ENCODE measurements around the gene LDLRAD3. TPM values are rescaled to one million over a fixed set of nuclear protein-coding genes. Genes with fewer than 3 reads are reported as not detected.

LDLRAD3 gene
- total and polyA plus RNA-seq, 4 experiments from 2014 or later = not detected

DNA sequence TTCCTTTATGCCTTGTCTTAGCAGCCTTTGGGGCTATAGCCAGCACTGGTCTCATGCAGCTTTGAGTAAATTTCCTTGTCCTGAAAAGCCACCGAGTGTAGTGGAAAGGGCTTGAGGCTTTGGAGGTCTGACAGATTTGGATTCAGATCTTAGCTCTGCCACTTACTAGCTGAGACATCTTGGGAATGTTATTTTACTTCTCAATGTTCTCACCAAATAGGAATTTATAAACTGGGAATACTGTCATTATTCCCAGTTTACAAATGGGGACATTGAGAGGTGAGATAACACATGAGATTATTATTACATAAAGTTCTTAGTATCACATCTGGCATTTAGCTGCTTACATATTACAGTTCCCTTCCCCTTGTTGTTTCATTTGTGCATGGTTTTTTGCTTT is 249.9 kb downstream of the LDLRAD3 start:
- no peaks in the 10 kb centered on the region for H3K27me3 Mint-ChIP-seq
- no peak overlapping the region for H3K4me3 ChIP-seq (ENCODE audit: low read length in 2 of 2)
- no peaks in the 10 kb centered on the region for H3K36me3 Mint-ChIP-seq
- CTCF ChIA-PET (ENCODE audit: partially characterized antibody) = no interaction called here
- no peaks in the 10 kb centered on the region for H3K9me3 ChIP-seq (ENCODE audit: control insufficient read depth in 1 of 2, low read length in 2 of 2)
- intact Hi-C loops (cut with micrococcal nuclease) = no loop called here
- H3K9me3 Mint-ChIP-seq = peaks cover 0 to 8% (median 0%) of the 10 kb centered on the region in 8 donors
- no peak overlapping the region for H3K27ac Mint-ChIP-seq
- no peak for DNase-seq
- no peaks in the 10 kb centered on the region for H3K36me3 ChIP-seq (ENCODE audit: insufficient read depth, low read length)
- H3K4me1 ChIP-seq (ENCODE audit: insufficient read depth, low read length) = no peaks in the 10 kb centered on the region
- H3K27ac ChIP-seq (ENCODE audit: low read depth, low read length) = no peak overlapping the region
- no peaks in the 10 kb centered on the region for H3K27me3 ChIP-seq (ENCODE audit: insufficient read depth, low read length)
- no peaks in the 10 kb centered on the region for H3K4me1 Mint-ChIP-seq
- H3K4me3 Mint-ChIP-seq = no peak overlapping the region
- POLR2A ChIA-PET (ENCODE audit: partially characterized antibody) = no interaction called here

DNA sequence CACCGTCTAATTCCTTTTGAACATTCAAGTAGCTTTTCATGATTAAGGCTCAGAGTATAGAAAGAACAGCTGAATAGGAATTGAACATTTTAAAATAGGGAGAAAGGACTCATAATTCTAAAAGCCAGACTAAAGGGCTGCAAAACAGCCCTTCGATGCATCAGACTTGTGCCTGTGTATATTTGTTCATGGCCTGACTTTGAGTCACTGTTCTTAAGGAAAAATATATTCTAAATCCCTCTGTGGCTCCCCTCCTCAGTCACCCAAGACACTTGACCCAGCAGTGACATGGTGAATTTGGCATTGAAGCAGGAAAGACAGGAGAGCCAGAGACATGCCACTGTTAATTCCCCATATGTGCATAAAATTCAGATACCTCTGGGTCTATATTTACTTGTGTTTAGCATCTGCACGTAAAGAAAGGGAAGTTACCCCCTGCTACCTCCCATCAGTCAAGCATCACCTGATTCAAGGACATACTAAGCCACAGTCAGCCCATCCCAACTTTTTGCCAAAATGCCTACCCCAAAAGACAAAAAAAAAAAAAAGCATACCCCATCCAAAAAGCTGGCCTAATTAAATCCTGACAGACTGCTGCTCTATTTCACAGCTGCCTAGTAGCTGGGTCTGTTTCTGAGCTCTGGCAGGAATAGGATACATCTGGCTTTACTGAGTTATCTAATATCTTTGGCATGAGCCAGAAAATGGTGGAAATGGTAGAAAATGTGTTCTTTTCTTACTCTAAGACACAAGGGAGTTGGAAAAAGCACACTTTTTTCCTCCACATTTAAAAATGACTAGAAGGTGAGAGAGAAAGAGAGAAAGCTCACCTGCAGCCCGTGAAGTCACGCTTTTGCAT is 251.9 kb downstream of the LDLRAD3 start:
- no peak overlapping the region for H3K4me3 Mint-ChIP-seq
- Histone ChIP-seq H3K4me3 (ENCODE audit: low read length in 2 of 2) (no peak overlapping the region), H3K27ac (ENCODE audit: low read depth, low read length) (no peak overlapping the region), H3K4me1 (ENCODE audit: insufficient read depth, low read length) (no peaks in the 10 kb centered on the region), H3K27me3 (ENCODE audit: insufficient read depth, low read length) (no peaks in the 10 kb centered on the region), H3K36me3 (ENCODE audit: insufficient read depth, low read length) (no peaks in the 10 kb centered on the region), H3K9me3 (ENCODE audit: control insufficient read depth in 1 of 2, low read length in 2 of 2) (no peaks in the 10 kb centered on the region)
- no peak for DNase-seq
- no peaks in the 10 kb centered on the region for H3K36me3 Mint-ChIP-seq
- no peaks in the 10 kb centered on the region for H3K4me1 Mint-ChIP-seq
- no peak overlapping the region for H3K27ac Mint-ChIP-seq
- ChIA-PET POLR2A (ENCODE audit: partially characterized antibody) (no interaction called here), CTCF (ENCODE audit: partially characterized antibody) (no interaction called here)
- intact Hi-C loops (cut with micrococcal nuclease) = no loop called here
- peaks cover 2 to 4% of the 10 kb centered on the region in 2 donors for H3K27me3 Mint-ChIP-seq
- peaks cover 0 to 2% (median 0%) of the 10 kb centered on the region in 8 donors for H3K9me3 Mint-ChIP-seq

GRCh38 chr11:36196411-36196998 is 252.6 kb downstream of the LDLRAD3 start:
- no peaks in the 10 kb centered on the region for H3K27me3 ChIP-seq (ENCODE audit: insufficient read depth, low read length)
- H3K36me3 ChIP-seq (ENCODE audit: insufficient read depth, low read length) = no peaks in the 10 kb centered on the region
- H3K4me3 ChIP-seq (ENCODE audit: low read length in 2 of 2) = no peak overlapping the region
- H3K9me3 ChIP-seq (ENCODE audit: control insufficient read depth in 1 of 2, low read length in 2 of 2) = no peaks in the 10 kb centered on the region
- peaks cover 0 to 2% (median 0%) of the 10 kb centered on the region in 8 donors for H3K9me3 Mint-ChIP-seq
- no peaks in the 10 kb centered on the region for H3K36me3 Mint-ChIP-seq
- ChIA-PET POLR2A (ENCODE audit: partially characterized antibody) (no interaction called here), CTCF (ENCODE audit: partially characterized antibody) (no interaction called here)
- no peak for DNase-seq
- H3K4me1 ChIP-seq (ENCODE audit: insufficient read depth, low read length) = no peaks in the 10 kb centered on the region
- no peak overlapping the region for H3K4me3 Mint-ChIP-seq
- H3K27ac ChIP-seq (ENCODE audit: low read depth, low read length) = no peak overlapping the region
- no peaks in the 10 kb centered on the region for H3K4me1 Mint-ChIP-seq
- peaks cover 4 to 6% of the 10 kb centered on the region in 2 donors for H3K27me3 Mint-ChIP-seq
- intact Hi-C loops (cut with micrococcal nuclease) = no loop called here
- H3K27ac Mint-ChIP-seq = no peak overlapping the region

DNA sequence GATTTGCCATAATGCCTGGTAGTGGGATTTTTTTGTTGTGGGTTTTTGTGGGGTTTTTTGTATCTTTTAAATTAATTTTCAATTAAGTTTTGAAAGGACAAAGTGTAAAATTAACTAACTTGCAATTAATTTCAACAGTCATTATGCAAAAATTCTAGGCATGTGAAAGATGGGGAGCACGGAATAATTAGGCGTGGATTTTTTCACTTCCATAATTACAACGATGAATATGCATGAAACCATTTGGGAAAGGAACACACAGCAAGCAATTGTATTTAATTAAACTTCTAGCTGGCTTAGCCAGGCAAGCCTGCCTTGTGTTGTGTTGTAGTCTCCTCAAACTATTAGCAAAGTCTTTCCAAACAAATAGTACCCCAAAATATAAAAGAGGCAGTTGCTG is 257.5 kb downstream of the LDLRAD3 start:
- H3K36me3 ChIP-seq (ENCODE audit: insufficient read depth, low read length) = no peaks in the 10 kb centered on the region
- Mint-ChIP-seq H3K27me3 (peaks cover 10 to 12% of the 10 kb centered on the region in 2 donors), H3K4me1 (no peaks in the 10 kb centered on the region), H3K27ac (no peak overlapping the region), H3K4me3 (no peak overlapping the region), H3K36me3 (no peaks in the 10 kb centered on the region), H3K9me3 (peaks cover 0 to 2% (median 0%) of the 10 kb centered on the region in 8 donors)
- ChIA-PET CTCF (ENCODE audit: partially characterized antibody) (no interaction called here), POLR2A (ENCODE audit: partially characterized antibody) (no interaction called here)
- no peak for DNase-seq
- H3K27ac ChIP-seq (ENCODE audit: low read depth, low read length) = no peak overlapping the region
- no peaks in the 10 kb centered on the region for H3K4me1 ChIP-seq (ENCODE audit: insufficient read depth, low read length)
- intact Hi-C loops (cut with micrococcal nuclease) = no loop called here
- H3K4me3 ChIP-seq (ENCODE audit: low read length in 2 of 2) = no peak overlapping the region
- H3K9me3 ChIP-seq (ENCODE audit: control insufficient read depth in 1 of 2, low read length in 2 of 2) = no peaks in the 10 kb centered on the region
- peaks cover 3% of the 10 kb centered on the region for H3K27me3 ChIP-seq (ENCODE audit: insufficient read depth, low read length)

DNA sequence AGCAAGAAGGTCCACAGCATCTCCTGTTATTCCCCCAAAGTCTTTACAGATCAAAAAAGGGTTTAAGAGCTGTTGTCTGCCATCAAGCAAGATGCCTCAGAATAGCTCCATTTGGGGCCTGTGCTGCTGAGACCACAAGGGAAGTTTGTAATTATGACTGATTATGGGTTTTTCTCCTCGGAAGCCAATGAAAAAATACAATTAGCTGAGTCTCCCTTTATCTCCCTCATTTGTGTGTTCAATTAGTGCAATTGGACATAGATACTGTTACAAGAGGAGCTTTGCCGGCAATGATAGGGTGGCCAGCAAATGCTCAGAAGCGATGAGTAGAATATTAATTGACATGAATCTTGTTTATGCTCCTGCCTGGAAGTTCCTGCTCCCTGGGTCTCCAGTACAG is 261.7 kb downstream of the LDLRAD3 start:
- intact Hi-C loops (cut with micrococcal nuclease) = no loop called here
- peaks cover 9 to 11% of the 10 kb centered on the region in 2 donors for H3K27me3 Mint-ChIP-seq
- POLR2A ChIA-PET (ENCODE audit: partially characterized antibody) = no interaction called here
- Histone ChIP-seq H3K27ac (ENCODE audit: low read depth, low read length) (no peak overlapping the region), H3K4me3 (ENCODE audit: low read length in 2 of 2) (no peak overlapping the region), H3K27me3 (ENCODE audit: insufficient read depth, low read length) (peaks cover 3% of the 10 kb centered on the region), H3K9me3 (ENCODE audit: control insufficient read depth in 1 of 2, low read length in 2 of 2) (no peaks in the 10 kb centered on the region), H3K36me3 (ENCODE audit: insufficient read depth, low read length) (no peaks in the 10 kb centered on the region), H3K4me1 (ENCODE audit: insufficient read depth, low read length) (no peaks in the 10 kb centered on the region)
- H3K27ac Mint-ChIP-seq = no peak overlapping the region
- H3K4me1 Mint-ChIP-seq = no peaks in the 10 kb centered on the region
- H3K4me3 Mint-ChIP-seq = no peak overlapping the region
- no peaks in the 10 kb centered on the region for H3K36me3 Mint-ChIP-seq
- CTCF ChIA-PET (ENCODE audit: partially characterized antibody) = no interaction called here
- DNase-seq = no peak
- no peaks in the 10 kb centered on the region for H3K9me3 Mint-ChIP-seq

DNA sequence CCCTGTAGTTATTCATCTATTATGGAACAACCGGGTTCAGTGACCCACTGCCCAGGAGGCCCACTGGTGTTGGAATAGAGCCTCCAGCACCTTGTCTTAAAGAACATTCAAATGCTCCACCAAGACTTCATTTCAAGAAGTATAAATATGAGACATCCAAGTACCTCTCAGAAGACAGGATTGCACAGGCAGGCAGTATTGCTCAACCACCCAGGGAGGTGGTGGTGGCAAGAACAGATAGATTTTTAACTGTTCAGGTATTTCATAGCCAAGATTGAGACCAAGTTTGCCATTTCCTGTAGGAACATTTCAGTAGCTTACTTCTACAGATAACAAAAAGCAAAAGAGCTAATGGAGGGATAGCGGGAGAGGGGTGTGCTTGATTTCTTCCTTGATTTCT is 266.7 kb downstream of the LDLRAD3 start:
- Mint-ChIP-seq H3K9me3 (no peaks in the 10 kb centered on the region), H3K36me3 (no peaks in the 10 kb centered on the region), H3K4me3 (no peak overlapping the region), H3K27me3 (peaks cover 0 to 17% of the 10 kb centered on the region in 2 donors), H3K4me1 (no peaks in the 10 kb centered on the region), H3K27ac (no peak overlapping the region)
- POLR2A ChIA-PET (ENCODE audit: partially characterized antibody) = no interaction called here
- H3K4me3 ChIP-seq (ENCODE audit: low read length in 2 of 2) = no peak overlapping the region
- H3K27ac ChIP-seq (ENCODE audit: low read depth, low read length) = no peak overlapping the region
- intact Hi-C loops (cut with micrococcal nuclease) = no loop called here
- H3K4me1 ChIP-seq (ENCODE audit: insufficient read depth, low read length) = no peaks in the 10 kb centered on the region
- H3K27me3 ChIP-seq (ENCODE audit: insufficient read depth, low read length) = peaks cover under 1% of the 10 kb centered on the region
- no peaks in the 10 kb centered on the region for H3K9me3 ChIP-seq (ENCODE audit: control insufficient read depth in 1 of 2, low read length in 2 of 2)
- no peaks in the 10 kb centered on the region for H3K36me3 ChIP-seq (ENCODE audit: insufficient read depth, low read length)
- CTCF ChIA-PET (ENCODE audit: partially characterized antibody) = no interaction called here
- DNase-seq = no peak

DNA sequence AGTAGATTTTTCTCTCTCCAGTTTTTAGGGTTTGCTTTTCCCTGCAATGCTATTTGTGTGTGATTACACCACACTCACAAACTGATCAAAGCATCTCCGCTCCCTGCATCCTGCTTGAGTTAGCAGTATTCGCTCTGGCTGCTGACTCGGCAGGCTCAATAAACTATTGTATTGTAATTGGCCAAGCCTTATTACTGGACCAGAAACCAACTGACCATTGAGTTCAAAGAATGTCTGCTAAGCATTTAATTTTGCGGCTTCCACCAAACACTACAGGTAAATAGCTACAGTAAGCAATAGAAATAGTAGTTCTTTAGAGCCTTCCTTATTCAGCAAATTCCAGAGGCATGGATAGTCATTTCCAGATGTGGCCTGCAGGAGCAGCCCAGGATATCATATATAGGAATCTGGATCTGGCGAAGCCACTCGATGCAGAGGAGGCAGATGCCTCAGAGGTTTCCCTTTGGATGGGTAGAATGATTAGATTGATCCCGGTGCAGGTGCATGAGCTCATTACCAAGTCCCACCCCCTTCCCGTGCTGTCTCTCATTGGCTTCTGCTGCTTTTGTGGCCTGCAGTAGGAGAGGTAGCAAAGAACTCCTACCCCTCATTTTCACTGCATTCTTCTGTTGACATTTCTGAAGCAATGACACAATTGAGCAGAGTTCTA is 268.0 kb downstream of the LDLRAD3 start:
- no peaks in the 10 kb centered on the region for H3K4me1 ChIP-seq (ENCODE audit: insufficient read depth, low read length)
- DNase-seq = no peak
- ChIA-PET CTCF (ENCODE audit: partially characterized antibody) (interaction anchor here (0.5 kb wide), 1 partner anchor 107 kb away, joined by 4 read pairs; no protein-coding TSS in a partner anchor), POLR2A (ENCODE audit: partially characterized antibody) (no interaction called here)
- Mint-ChIP-seq H3K36me3 (no peaks in the 10 kb centered on the region), H3K4me1 (no peaks in the 10 kb centered on the region), H3K27ac (no peak overlapping the region), H3K9me3 (peaks cover 0 to 3% (median 0%) of the 10 kb centered on the region in 8 donors), H3K27me3 (peaks cover under 1 to 17% of the 10 kb centered on the region in 2 donors), H3K4me3 (no peak overlapping the region)
- intact Hi-C loops (cut with micrococcal nuclease) = no loop called here
- no peaks in the 10 kb centered on the region for H3K27me3 ChIP-seq (ENCODE audit: insufficient read depth, low read length)
- no peaks in the 10 kb centered on the region for H3K9me3 ChIP-seq (ENCODE audit: control insufficient read depth in 1 of 2, low read length in 2 of 2)
- no peaks in the 10 kb centered on the region for H3K36me3 ChIP-seq (ENCODE audit: insufficient read depth, low read length)
- no peak overlapping the region for H3K27ac ChIP-seq (ENCODE audit: low read depth, low read length)
- H3K4me3 ChIP-seq (ENCODE audit: low read length in 2 of 2) = no peak overlapping the region

All from CD4-positive, alpha-beta memory T cell (primary cell).